SK-N-SH (cell line): ENCODE measurements around the gene ATP2B2. TPM values are rescaled to one million over a fixed set of nuclear protein-coding genes. Genes with fewer than 3 reads are reported as not detected.
"Not testable (repeated sequence)": the region's sequence is repeated elsewhere in the genome, so short reads cannot be mapped to it uniquely, and the experiment has no call there.

Experiments used
- CTCF ChIA-PET: fragments of 300-600, 350-600 bp; formaldehyde crosslinking; extraction: SDS; loops from one replicate; lab custom pipeline; 2021; lab: Yijun Ruan, JAX
- POLR2A ChIA-PET: fragments of 350-600 bp; sonication (Branson Sonifier 250); formaldehyde crosslinking; extraction: SDS; loops from one replicate; lab custom pipeline; 2020; ENCODE audit warnings: antibody characterized with exemption, inconsistent platforms; lab: Yijun Ruan, JAX
- DNase-seq: peaks from one replicate; pipeline ENCODE4 v3.0.0; 2012
- H2AFZ ChIP-seq: fragments of 200-600 bp; sonication (generic); 2 replicates; pipeline ENCODE4 v1.8.1; 2016; ENCODE audit warnings: antibody characterized with exemption, mild to moderate bottlenecking, low read depth
- H3F3A ChIP-seq: fragments of 200-600 bp; sonication (generic); replicated peaks from 2 replicates; pipeline ENCODE3; 2016; ENCODE audit warnings: antibody characterized with exemption, mild to moderate bottlenecking; ENCODE audit not compliant: insufficient read depth
- H3K27ac ChIP-seq, 2 experiments: fragments of 200-500 bp in 1 of 2; fragments of 200-600 bp in 1 of 2; sonication (Bioruptor generic) in 1 of 2; sonication (generic), shearing (Covaris generic) in 1 of 2; 2 replicates each; pipeline versions ENCODE4 v1.5.1 to v1.6.1; 2014 to 2016; ENCODE audit warnings: low read depth in 2 of 2, inconsistent platforms in 1 of 2, low read length in 1 of 2, mild to moderate bottlenecking in 1 of 2, mixed read lengths in 1 of 2
- H3K27me3 ChIP-seq: fragments of 200-600 bp; sonication (generic), shearing (Covaris generic); 2 replicates; pipeline ENCODE4 v1.6.1; 2016; ENCODE audit warnings: mixed run types; ENCODE audit not compliant: insufficient read depth
- H3K36me3 ChIP-seq, 2 experiments: fragments of 200-500 bp in 1 of 2; fragments of 200-600 bp in 1 of 2; sonication (Bioruptor generic) in 1 of 2; sonication (generic) in 1 of 2; replicated peaks in 1 of 2; 2 replicates each; pipeline versions ENCODE3 to v1.5.1; 2014 to 2016; ENCODE audit warnings: low read length in 1 of 2, mild to moderate bottlenecking in 1 of 2; ENCODE audit not compliant: insufficient read depth in 2 of 2, control insufficient read depth in 1 of 2
- H3K4me1 ChIP-seq, 2 experiments: fragments of 200-500 bp in 1 of 2; fragments of 200-600 bp in 1 of 2; sonication (Bioruptor generic) in 1 of 2; sonication (generic), shearing (Covaris generic) in 1 of 2; 2 replicates each; pipeline versions ENCODE4 v1.5.1 to v1.6.1; 2014 to 2016; ENCODE audit warnings: low read depth in 1 of 2, low read length in 1 of 2, mixed run types in 1 of 2; ENCODE audit not compliant: insufficient read depth in 2 of 2, control insufficient read depth in 1 of 2
- H3K4me2 ChIP-seq: fragments of 200-600 bp; sonication (generic), shearing (Covaris generic); 2 replicates; pipeline ENCODE4 v1.6.1; 2017; ENCODE audit warnings: mixed run types
- H3K4me3 ChIP-seq, 2 experiments: fragments of 200-500 bp in 1 of 2; fragments of 200-600 bp in 1 of 2; sonication (Bioruptor generic) in 1 of 2; sonication (generic), shearing (Covaris generic) in 1 of 2; 2 replicates each; pipeline versions ENCODE4 v1.5.1 to v1.8.1; 2014 to 2016; ENCODE audit warnings: low read depth in 2 of 2, inconsistent platforms in 1 of 2, low read length in 1 of 2, mild to moderate bottlenecking in 1 of 2, mixed read lengths in 1 of 2, moderate library complexity in 1 of 2
- H3K79me2 ChIP-seq: fragments of 200-600 bp; sonication (generic); 2 replicates; pipeline ENCODE4 v1.8.1; 2017; ENCODE audit warnings: mild to moderate bottlenecking; ENCODE audit not compliant: insufficient read depth
- H3K9ac ChIP-seq: fragments of 200-600 bp; sonication (generic); 2 replicates; pipeline ENCODE4 v1.6.1; 2017; ENCODE audit warnings: mixed run types
- H3K9me2 ChIP-seq: fragments of 200-600 bp; sonication (generic); 2 replicates; pipeline ENCODE4 v1.6.1; 2017; ENCODE audit warnings: mixed run types
- H3K9me3 ChIP-seq: fragments of 200-600 bp; sonication (generic); 2 replicates; pipeline ENCODE4 v1.6.1; 2017; ENCODE audit warnings: mixed run types, mild to moderate bottlenecking, moderate library complexity
- H4K20me1 ChIP-seq: fragments of 200-600 bp; sonication (generic); 2 replicates; pipeline ENCODE4 v1.6.1; 2017; ENCODE audit warnings: mild to moderate bottlenecking, mixed run types; ENCODE audit not compliant: insufficient read depth
- CHD2 ChIP-seq: fragments of 150-350 bp; IDR thresholded peaks from 2 replicates; pipeline ENCODE4 v1.6.1; 2018; ENCODE audit warnings: low read length; ENCODE audit not compliant: partially characterized antibody
- ELF1 ChIP-seq: IDR thresholded peaks from 2 replicates; pipeline ENCODE4 v1.4.0; 2012
- EZH2phosphoT487 ChIP-seq: fragments of 200-600 bp; sonication (generic); IDR thresholded peaks from 2 replicates; pipeline ENCODE4 v1.6.1; 2017; ENCODE audit warnings: low read depth, mixed run types, mild to moderate bottlenecking, antibody characterized with exemption, moderate library complexity, borderline replicate concordance
- FOXM1 ChIP-seq: IDR thresholded peaks from 2 replicates; pipeline ENCODE4 v1.4.0; 2012; ENCODE audit warnings: low read depth, mild to moderate bottlenecking
- GABPA ChIP-seq: IDR thresholded peaks from 2 replicates; pipeline ENCODE4 v1.4.0; 2012; ENCODE audit warnings: low read depth, mild to moderate bottlenecking
- GATA2 ChIP-seq: sonication (generic); formaldehyde crosslinking; IDR thresholded peaks from 2 replicates; pipeline ENCODE4 v1.5.0; 2020; ENCODE audit warnings: mild to moderate bottlenecking, missing genetic modification reagents
- JUND ChIP-seq: IDR thresholded peaks from 2 replicates; pipeline ENCODE4 v1.4.0; 2012
- NRF1 ChIP-seq: IDR thresholded peaks from 2 replicates; pipeline ENCODE4 v1.6.1; 2012; ENCODE audit warnings: low read depth, mild to moderate bottlenecking, low read length
- RAD21 ChIP-seq: IDR thresholded peaks from 2 replicates; pipeline ENCODE4 v1.6.1; 2012; ENCODE audit warnings: mild to moderate bottlenecking, low read length
- RXRA ChIP-seq: IDR thresholded peaks from 2 replicates; pipeline ENCODE4 v1.4.0; 2012; ENCODE audit warnings: low read depth, mild to moderate bottlenecking, borderline replicate concordance
- YY1 ChIP-seq: IDR thresholded peaks from 2 replicates; pipeline ENCODE4 v1.4.0; 2012; ENCODE audit warnings: low read depth, mild to moderate bottlenecking
- WGBS: methylation state at CpG from one replicate; pipeline ENCODE4 v1.1.6; 2017; ENCODE audit warnings: low lambda C conversion rate; 5-methylcytosine and 5-hydroxymethylcytosine counted together
- polyA plus RNA-seq, 3 experiments: library from polyadenylated mRNA; depleted of rRNA; stranded (reverse); fragments of >200 nt; gene quantifications; 2 replicates each; pipeline ENCODE4 v1.2.3, GENCODE V29; 2012
- TF ChIP-seq, protein P1 (sequence below): IDR thresholded peaks from 2 replicates; pipeline ENCODE4 v1.4.0; 2012; ENCODE audit warnings: low read depth, borderline replicate concordance
- TF ChIP-seq, protein P2 (sequence below): fragments of 150-350 bp; IDR thresholded peaks from 2 replicates; pipeline ENCODE4 v1.6.1; 2016; ENCODE audit warnings: mild to moderate bottlenecking, low read depth, low read length
- TF ChIP-seq, protein P3 (sequence below): IDR thresholded peaks from 2 replicates; pipeline ENCODE4 v1.4.0; 2012; ENCODE audit warnings: low read depth, borderline replicate concordance

The ATP2B2 gene
- polyA plus RNA-seq, 1 of the 3 experiments (the other 2 are of a cell fraction): 0.15 TPM

DNA sequence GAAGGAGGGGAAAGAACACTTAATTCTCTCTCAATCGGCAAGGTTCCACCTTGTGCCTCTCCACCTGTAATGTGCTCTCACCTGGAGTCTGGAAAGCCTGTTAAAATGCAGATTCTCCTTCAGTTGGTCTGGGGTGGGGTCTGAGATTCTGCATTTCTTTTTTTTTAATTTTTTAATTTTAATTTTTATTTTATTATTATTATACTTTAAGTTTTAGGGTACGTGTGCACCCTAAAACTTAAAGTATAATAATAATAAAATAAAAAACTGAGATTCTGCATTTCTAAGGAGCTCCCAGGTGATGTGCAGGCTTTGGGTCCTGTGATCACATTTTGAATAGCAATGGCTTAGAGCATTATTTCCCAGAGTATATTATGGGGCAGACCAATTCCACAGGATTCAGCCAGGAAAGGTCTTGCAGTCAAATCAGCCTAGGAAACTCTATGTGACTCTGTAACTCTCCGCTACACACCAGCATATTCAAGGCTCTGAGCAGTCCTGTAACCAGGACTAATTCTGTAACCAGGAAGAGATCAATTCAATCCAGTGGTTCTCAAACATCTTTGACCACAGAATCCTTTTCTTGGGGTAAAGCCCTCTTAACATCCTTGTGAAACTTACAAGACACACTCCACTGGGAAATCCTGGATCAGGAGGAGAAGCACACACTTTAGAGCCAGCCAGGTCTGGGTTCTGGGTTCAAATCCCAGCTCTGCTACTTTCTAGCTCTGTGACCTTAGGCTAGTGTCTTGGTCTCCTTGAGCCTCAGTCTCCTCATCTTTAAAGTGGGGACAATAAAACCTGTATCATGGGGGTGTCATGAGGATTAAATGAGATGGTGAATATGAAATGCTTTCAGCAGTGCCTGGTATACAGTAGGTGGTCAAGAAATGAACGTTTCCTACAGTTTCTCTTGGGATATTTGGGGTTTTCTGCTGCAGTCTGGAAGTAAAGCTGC is 122.2 kb downstream of the ATP2B2 start:
- CTCF ChIA-PET: interaction anchor here (0.9 to 1.8 kb wide), 2 partner anchors 9 to 39 kb away, joined by 3 to 7 read pairs; no protein-coding TSS in a partner anchor

DNA sequence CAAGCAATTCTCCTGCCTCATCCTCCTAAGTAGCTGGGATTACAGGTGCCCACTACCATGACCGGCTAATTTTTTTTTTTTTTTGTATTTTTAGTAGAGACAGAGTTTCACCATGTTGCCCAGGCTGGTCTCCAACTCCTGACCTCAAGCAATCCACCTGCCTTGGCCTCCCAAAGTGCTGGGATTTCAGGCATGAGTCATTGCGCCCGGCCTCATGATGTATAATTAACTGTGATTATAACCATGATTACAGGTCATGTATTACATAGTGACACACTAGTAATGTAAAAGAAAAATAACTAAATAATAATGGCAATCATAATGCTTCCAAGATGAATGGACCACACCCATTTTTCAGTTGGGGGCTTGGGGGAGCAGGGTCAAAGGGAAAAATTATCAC is 122.9 kb downstream of the ATP2B2 start:
- H4K20me1 ChIP-seq, H3K27ac ChIP-seq, DNase-seq, H2AFZ ChIP-seq, POLR2A ChIA-PET, H3K79me2 ChIP-seq, H3K4me2 ChIP-seq, H3F3A ChIP-seq, H3K27me3 ChIP-seq, H3K36me3 ChIP-seq, H3K9ac ChIP-seq, H3K9me2 ChIP-seq, H3K9me3 ChIP-seq, H3K4me3 ChIP-seq, H3K4me1 ChIP-seq: not testable (repeated sequence)
- CTCF ChIA-PET: interaction anchor here (1.8 to 2.1 kb wide), 2 partner anchors 10 to 357 kb away, joined by 7 read pairs; no protein-coding TSS in a partner anchor
- 37% methylated on average over 3 of the region's 3 CpGs for WGBS

More for the DNA sequence above, 122.2 kb downstream of the ATP2B2 start:
- Histone ChIP-seq H3K9me2 (no peaks in the 10 kb centered on the region), H4K20me1 (no peaks in the 10 kb centered on the region), H3K9ac (no peak overlapping the region), H3F3A (no peaks in the 10 kb centered on the region), H3K27me3 (no peaks in the 10 kb centered on the region), H3K4me2 (no peak overlapping the region), H3K79me2 (no peaks in the 10 kb centered on the region), H3K36me3 (no peaks in the 10 kb centered on the region), H3K9me3 (no peaks in the 10 kb centered on the region), H3K27ac (no peak overlapping the region), H3K4me1 (no peaks in the 10 kb centered on the region), H3K4me3 (no peak overlapping the region), H2AFZ (no peak overlapping the region)
- TF ChIP-seq RXRA: no peak
- TF ChIP-seq, protein P1, sequence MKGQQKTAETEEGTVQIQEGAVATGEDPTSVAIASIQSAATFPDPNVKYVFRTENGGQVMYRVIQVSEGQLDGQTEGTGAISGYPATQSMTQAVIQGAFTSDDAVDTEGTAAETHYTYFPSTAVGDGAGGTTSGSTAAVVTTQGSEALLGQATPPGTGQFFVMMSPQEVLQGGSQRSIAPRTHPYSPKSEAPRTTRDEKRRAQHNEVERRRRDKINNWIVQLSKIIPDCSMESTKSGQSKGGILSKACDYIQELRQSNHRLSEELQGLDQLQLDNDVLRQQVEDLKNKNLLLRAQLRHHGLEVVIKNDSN: no peak
- TF ChIP-seq GABPA: no peak
- no peak for TF ChIP-seq FOXM1
- POLR2A ChIA-PET: no interaction called here
- no peak for DNase-seq
- WGBS: 44% methylated on average over 4 of the region's 4 CpGs

DNA sequence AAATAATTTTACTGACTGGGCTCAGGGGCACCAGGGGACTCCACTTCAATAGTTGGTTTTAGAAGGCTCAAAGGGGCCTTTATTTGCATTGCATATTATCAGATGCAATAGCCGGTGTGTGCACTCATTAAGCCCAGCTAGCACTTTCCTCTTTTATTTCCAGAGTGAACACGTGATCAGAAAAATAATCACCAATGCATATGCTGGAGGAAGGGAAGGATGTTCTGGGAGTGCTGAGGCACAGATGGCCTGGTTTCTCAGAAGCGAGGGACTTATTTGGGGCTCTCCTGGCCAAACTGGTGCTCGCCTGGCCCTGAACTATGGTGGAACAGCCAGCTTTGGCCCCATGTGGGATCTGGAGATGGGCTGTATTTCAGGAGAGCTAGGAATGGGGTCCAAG is 124.0 kb downstream of the ATP2B2 start:
- no peaks in the 10 kb centered on the region for H3K36me3 ChIP-seq
- no peak for TF ChIP-seq CHD2
- TF ChIP-seq RXRA: no peak
- TF ChIP-seq, protein P2, sequence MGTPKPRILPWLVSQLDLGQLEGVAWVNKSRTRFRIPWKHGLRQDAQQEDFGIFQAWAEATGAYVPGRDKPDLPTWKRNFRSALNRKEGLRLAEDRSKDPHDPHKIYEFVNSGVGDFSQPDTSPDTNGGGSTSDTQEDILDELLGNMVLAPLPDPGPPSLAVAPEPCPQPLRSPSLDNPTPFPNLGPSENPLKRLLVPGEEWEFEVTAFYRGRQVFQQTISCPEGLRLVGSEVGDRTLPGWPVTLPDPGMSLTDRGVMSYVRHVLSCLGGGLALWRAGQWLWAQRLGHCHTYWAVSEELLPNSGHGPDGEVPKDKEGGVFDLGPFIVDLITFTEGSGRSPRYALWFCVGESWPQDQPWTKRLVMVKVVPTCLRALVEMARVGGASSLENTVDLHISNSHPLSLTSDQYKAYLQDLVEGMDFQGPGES: no peak
- no peak for TF ChIP-seq RAD21
- TF ChIP-seq JUND: no peak
- no peak for TF ChIP-seq ELF1
- TF ChIP-seq YY1: no peak
- no peak for TF ChIP-seq NRF1
- TF ChIP-seq, protein P3, sequence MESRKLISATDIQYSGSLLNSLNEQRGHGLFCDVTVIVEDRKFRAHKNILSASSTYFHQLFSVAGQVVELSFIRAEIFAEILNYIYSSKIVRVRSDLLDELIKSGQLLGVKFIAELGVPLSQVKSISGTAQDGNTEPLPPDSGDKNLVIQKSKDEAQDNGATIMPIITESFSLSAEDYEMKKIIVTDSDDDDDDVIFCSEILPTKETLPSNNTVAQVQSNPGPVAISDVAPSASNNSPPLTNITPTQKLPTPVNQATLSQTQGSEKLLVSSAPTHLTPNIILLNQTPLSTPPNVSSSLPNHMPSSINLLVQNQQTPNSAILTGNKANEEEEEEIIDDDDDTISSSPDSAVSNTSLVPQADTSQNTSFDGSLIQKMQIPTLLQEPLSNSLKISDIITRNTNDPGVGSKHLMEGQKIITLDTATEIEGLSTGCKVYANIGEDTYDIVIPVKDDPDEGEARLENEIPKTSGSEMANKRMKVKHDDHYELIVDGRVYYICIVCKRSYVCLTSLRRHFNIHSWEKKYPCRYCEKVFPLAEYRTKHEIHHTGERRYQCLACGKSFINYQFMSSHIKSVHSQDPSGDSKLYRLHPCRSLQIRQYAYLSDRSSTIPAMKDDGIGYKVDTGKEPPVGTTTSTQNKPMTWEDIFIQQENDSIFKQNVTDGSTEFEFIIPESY: no peak
- no peak for TF ChIP-seq EZH2phosphoT487
- no peak for TF ChIP-seq GATA2 (CRISPR knock-in tag)
- TF ChIP-seq, all 33 proteins: peak for 0
- Histone ChIP-seq H3K9me3 (no peaks in the 10 kb centered on the region), H3K27me3 (no peaks in the 10 kb centered on the region), H3F3A (no peaks in the 10 kb centered on the region), H4K20me1 (no peaks in the 10 kb centered on the region), H3K4me1 (no peaks in the 10 kb centered on the region), H3K27ac (no peak overlapping the region), H3K4me2 (no peak overlapping the region), H2AFZ (no peak overlapping the region), H3K4me3 (no peak overlapping the region), H3K9ac (no peak overlapping the region), H3K79me2 (no peaks in the 10 kb centered on the region), H3K9me2 (no peaks in the 10 kb centered on the region)
- WGBS: 67% methylated on average over 4 of the region's 4 CpGs
- CTCF ChIA-PET: interaction anchor here (1.0 to 2.1 kb wide), 3 partner anchors 11 to 358 kb away, joined by 3 to 7 read pairs (median 7); no protein-coding TSS in a partner anchor
- POLR2A ChIA-PET: no interaction called here
- no peak for DNase-seq
